ENCODE data around the gene CENPP. TPM values are rescaled to one million over a fixed set of nuclear protein-coding genes. Genes with fewer than 3 reads are reported as not detected.

The CENPP gene
- total RNA-seq, 4 donors from 2014 or later, result 14.1 to 39.5 (median 19.2) TPM

DNA sequence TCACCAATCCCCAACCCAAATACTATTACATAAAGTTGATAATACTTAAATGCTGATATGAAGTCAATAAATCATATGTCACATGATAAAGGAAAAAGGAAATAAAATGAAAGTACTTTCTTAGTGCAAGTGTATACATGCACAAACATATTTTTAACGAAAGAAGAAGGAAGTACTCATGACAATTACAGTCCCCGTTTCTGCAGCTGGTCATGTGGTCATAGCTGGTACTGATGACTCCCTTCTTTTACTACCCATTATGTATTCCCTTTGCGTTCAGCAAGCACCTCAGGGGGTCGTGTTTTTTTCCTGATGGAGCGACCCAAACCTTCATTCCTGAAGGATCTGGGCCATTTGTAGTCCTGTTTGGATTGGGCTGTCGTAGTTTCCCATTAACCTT, 27.3 kb downstream of the CENPP start:
- Histone ChIP-seq H3K36me3 (peaks cover 9% of the 10 kb centered on the region), H3K27me3 (no peaks in the 10 kb centered on the region), H3K4me3 (no peak overlapping the region), H3K9me3 (peaks cover under 1% of the 10 kb centered on the region), H3K4me1 (peaks cover 2% of the 10 kb centered on the region), H3K27ac (no peak overlapping the region)
- WGBS, result 77% methylated on average over 6 of the region's 6 CpGs
- no peak for DNase-seq (ENCODE audit: low spot score in 2 of 2)
- TF ChIP-seq, protein P1, sequence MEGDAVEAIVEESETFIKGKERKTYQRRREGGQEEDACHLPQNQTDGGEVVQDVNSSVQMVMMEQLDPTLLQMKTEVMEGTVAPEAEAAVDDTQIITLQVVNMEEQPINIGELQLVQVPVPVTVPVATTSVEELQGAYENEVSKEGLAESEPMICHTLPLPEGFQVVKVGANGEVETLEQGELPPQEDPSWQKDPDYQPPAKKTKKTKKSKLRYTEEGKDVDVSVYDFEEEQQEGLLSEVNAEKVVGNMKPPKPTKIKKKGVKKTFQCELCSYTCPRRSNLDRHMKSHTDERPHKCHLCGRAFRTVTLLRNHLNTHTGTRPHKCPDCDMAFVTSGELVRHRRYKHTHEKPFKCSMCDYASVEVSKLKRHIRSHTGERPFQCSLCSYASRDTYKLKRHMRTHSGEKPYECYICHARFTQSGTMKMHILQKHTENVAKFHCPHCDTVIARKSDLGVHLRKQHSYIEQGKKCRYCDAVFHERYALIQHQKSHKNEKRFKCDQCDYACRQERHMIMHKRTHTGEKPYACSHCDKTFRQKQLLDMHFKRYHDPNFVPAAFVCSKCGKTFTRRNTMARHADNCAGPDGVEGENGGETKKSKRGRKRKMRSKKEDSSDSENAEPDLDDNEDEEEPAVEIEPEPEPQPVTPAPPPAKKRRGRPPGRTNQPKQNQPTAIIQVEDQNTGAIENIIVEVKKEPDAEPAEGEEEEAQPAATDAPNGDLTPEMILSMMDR (IDR thresholded peaks at IDR 0.05), result no peak
- TF ChIP-seq POLR2AphosphoS5 (IDR thresholded peaks at IDR 0.05), result no peak
- no peak for TF ChIP-seq POLR2A (IDR thresholded peaks at IDR 0.05)
- no peak for TF ChIP-seq EP300 (IDR thresholded peaks at IDR 0.05)

DNA sequence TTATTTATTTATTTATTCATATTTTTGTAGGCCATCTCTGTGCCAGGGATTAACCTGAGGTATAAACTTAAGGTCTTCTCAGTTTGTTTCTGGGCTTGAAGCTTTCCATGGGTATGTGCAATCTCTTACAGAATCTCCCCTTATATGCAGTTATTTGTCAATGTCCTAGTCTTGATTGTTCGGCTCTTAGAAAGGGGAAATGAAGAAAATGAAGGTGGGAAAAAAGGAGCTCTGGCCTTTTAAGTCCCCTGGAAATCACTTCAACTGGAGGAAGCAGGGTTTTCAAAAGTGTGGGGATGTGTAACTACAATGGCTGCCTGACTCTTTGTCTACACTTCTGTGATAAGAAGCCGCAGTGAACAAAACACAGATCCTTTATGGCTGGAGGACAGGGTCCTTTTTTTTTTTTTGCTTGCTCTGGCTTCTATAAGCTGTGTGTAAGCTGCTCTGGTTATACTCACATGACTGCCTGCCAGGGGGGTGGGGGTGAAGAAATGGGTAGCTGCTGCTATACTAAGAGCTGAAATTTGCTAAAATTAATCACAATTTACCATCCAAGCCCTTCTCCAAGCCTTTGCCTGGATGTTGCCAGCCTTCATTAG, 33.7 kb downstream of the CENPP start:
- H3K4me1 ChIP-seq, result no peaks in the 10 kb centered on the region
- TF ChIP-seq EP300 (IDR thresholded peaks at IDR 0.05) (no peak), POLR2A (IDR thresholded peaks at IDR 0.05) (no peak), POLR2AphosphoS5 (IDR thresholded peaks at IDR 0.05) (no peak)
- TF ChIP-seq, protein P1 (IDR thresholded peaks at IDR 0.05), result no peak
- whole genome bisulfite sequencing, result 55% methylated on average over 2 of the region's 2 CpGs
- peaks cover 5% of the 10 kb centered on the region for H3K9me3 ChIP-seq
- H3K36me3 ChIP-seq, result no peaks in the 10 kb centered on the region
- no peak overlapping the region for H3K27ac ChIP-seq
- H3K4me3 ChIP-seq, result no peak overlapping the region
- no peaks in the 10 kb centered on the region for H3K27me3 ChIP-seq
- no peak for DNase-seq (ENCODE audit: low spot score in 2 of 2)

DNA sequence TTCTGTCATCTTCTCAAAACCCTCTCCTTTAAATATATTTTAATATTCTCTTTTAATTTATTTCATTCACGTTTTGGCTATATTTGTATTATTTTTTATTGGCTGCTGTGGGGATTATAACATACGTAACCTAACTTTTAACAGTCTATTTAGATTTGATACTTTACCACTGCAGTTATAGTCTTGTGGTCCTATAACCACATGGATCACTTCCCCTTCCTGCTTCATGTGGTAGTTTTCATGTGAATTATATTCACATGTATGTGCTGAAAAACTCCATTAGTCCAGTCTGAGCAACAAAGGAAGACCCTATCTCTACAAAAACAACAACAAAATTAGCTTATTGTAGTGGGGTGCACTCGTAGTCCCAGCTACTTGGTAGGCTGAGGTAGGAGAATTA, 34.3 kb downstream of the CENPP start:
- no peaks in the 10 kb centered on the region for H3K4me1 ChIP-seq
- H3K4me3 ChIP-seq, result no peak overlapping the region
- WGBS, result 79% methylated on average over 3 of the region's 3 CpGs
- no peaks in the 10 kb centered on the region for H3K27me3 ChIP-seq
- H3K36me3 ChIP-seq, result no peaks in the 10 kb centered on the region
- TF ChIP-seq POLR2A (IDR thresholded peaks at IDR 0.05), result no peak
- H3K27ac ChIP-seq, result no peak overlapping the region
- H3K9me3 ChIP-seq, result peaks cover 5% of the 10 kb centered on the region
- no peak for DNase-seq (ENCODE audit: low spot score in 2 of 2)

DNA sequence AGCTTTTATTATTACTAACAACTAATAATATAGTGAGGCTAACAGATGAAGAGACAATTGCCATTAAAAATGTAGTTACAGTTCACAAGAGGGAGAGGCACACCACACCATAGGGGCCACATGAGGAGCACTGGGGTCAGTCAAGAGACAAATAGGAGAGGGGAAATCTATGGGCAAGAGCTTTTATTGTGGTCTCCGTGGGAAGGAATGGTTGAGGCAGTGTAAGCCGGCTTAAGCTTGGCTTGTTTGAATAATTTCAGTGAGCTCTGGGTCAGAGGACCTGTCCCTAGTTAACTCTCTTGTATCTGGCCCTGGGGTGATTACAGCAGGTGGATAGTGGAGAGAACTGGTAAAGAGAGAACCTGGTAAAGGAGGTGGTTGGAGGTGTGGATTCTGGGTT, 43.3 kb downstream of the CENPP start:
- Histone ChIP-seq H3K4me3 (no peak overlapping the region), H3K4me1 (no peaks in the 10 kb centered on the region), H3K36me3 (peaks cover 5% of the 10 kb centered on the region), H3K9me3 (no peaks in the 10 kb centered on the region), H3K27ac (no peak overlapping the region), H3K27me3 (no peaks in the 10 kb centered on the region)
- 65% methylated on average over 2 of the region's 2 CpGs for WGBS
- no peak for DNase-seq (ENCODE audit: low spot score in 2 of 2)
- TF ChIP-seq, protein P1 (IDR thresholded peaks at IDR 0.05), result no peak
- no peak for TF ChIP-seq POLR2AphosphoS5 (IDR thresholded peaks at IDR 0.05)
- no peak for TF ChIP-seq EP300 (IDR thresholded peaks at IDR 0.05)
- TF ChIP-seq POLR2A (IDR thresholded peaks at IDR 0.05), result no peak

DNA sequence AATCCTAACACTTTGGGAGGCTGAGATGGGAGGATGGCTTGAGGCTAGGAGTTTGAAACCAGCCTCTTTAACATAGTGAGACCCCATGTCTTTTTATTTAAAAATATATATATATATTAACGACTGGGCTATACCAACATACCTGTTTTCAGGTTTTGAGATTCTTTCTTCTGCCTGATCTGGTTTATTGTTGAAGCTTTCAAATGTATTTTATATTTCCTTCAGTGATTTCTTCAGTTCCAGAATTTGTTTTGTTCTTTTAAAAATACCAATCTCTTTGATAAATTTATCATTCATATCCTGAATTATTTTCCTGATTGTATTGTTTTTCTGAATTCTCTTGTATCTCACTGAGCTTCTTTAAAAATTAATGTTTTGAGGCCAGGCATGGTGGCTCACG, 47.4 kb downstream of the CENPP start:
- Histone ChIP-seq H3K27me3 (no peaks in the 10 kb centered on the region), H3K4me3 (no peak overlapping the region), H3K27ac (no peak overlapping the region), H3K9me3 (no peaks in the 10 kb centered on the region), H3K36me3 (no peaks in the 10 kb centered on the region), H3K4me1 (no peaks in the 10 kb centered on the region)
- 94% methylated on average over 2 of the region's 2 CpGs for WGBS
- TF ChIP-seq, protein P1 (IDR thresholded peaks at IDR 0.05), result no peak
- TF ChIP-seq POLR2A (IDR thresholded peaks at IDR 0.05) (no peak), POLR2AphosphoS5 (IDR thresholded peaks at IDR 0.05) (no peak), EP300 (IDR thresholded peaks at IDR 0.05) (no peak)
- DNase-seq (ENCODE audit: low spot score in 2 of 2), result no peak

DNA sequence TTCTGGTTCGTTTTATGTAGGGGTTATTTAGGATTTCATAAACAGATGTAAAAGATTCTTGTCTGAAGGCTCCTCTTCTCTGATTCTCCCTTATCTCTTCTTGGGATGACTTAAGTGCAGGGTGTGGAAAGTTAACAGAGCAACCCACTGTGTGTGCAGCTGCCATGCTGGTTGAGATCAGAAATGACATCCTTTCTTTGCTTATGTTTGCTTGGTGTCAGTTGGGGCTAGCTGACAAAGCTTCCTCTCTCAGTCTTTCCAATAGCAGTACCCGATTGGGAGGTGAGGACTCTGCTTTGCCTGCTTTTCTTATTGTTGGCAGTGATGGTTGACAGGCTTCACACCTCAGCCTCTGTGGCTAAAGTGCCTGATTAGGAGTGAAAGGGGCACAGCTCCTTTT, 52.1 kb downstream of the CENPP start:
- Histone ChIP-seq H3K4me3 (no peak overlapping the region), H3K9me3 (no peaks in the 10 kb centered on the region), H3K27me3 (no peaks in the 10 kb centered on the region), H3K27ac (no peak overlapping the region), H3K36me3 (no peaks in the 10 kb centered on the region), H3K4me1 (no peaks in the 10 kb centered on the region)
- 79% methylated on average over 2 of the region's 2 CpGs for WGBS
- no peak for DNase-seq (ENCODE audit: low spot score in 2 of 2)
- TF ChIP-seq POLR2AphosphoS5 (IDR thresholded peaks at IDR 0.05) (no peak), EP300 (IDR thresholded peaks at IDR 0.05) (no peak), POLR2A (IDR thresholded peaks at IDR 0.05) (no peak)
- TF ChIP-seq, protein P1 (IDR thresholded peaks at IDR 0.05), result no peak

Data from suprapubic skin (tissue), 4 donors.